LNCAP (cell line): Measurements from ENCODE around the gene FIBP.
A peak's percentile ranks its signal among the peaks of the same experiment; 100 is the strongest.

ENCODE experiments used
- CTCF ChIP-seq: fragments of 450-650 bp; IDR thresholded peaks from 2 replicates; pipeline ENCODE4 v1.5.1; 2017; ENCODE audit warnings: mild to moderate bottlenecking

The FIBP gene

GRCh38 chr11:65911682-65912568 is 23.7 kb upstream of the FIBP start:
- peak; percentile 43; the same call in 1 of the 2 replicates for TF ChIP-seq CTCF

GRCh38 chr11:65907878-65908277 is 19.6 kb upstream of the FIBP start:
- no peak for TF ChIP-seq CTCF

DNA sequence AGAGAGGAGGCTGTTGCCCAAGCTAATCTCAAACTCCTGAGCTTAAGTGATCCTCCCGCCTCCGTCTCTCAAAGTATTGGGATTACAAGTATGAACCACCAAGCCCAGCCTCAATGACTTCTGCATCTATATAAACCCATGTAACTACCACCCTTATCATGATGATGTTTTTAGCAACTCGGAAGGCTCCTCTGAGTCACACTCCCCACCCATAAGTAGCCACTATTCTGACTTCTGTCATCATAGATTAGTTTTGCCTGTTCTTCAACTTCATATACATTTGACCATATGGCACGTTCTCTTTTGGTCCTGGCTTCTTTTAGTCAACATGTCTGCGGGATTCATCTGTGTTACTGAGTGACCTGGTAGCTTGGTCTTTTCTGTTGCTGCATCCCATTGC is 18.3 kb upstream of the FIBP start:
- no peak for TF ChIP-seq CTCF

DNA sequence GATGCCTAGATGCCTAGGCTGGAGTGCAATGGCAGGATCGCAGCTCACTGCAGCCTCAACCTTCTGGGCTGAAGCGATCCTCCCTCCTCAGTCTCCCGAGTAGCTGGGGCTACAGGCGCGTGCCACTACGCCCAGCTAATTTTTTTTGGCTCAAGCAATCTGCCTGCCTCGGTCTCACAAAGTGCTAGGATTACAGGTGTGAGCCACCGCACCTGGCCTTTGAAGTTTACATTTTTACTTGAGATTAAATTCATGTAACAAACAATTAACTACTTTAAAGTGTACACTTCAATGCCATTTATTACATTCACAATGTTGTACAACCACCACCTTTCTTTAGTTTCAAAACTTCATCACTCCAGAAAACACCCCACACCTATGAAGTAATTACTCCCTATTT is 15.4 kb upstream of the FIBP start:
- TF ChIP-seq CTCF = no peak

- TF ChIP-seq CTCF = no peak
Observed at GRCh38 chr11:65903068-65903481, 14.8 kb upstream of the FIBP start.

DNA sequence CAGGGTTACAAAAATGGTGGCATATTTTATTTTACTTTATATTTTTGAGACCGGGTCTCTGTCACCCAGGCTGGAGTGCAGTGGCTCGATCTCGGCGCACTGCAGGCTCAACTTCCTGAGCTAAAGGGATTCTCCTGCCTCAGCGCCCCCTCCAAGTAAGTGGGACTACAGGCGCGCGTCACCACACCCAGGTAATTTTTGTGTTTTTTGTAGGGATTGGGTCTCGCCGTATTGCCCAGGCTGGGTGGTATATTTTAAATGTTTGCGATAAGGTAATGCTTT is 12.6 kb upstream of the FIBP start:
- TF ChIP-seq CTCF = no peak

DNA sequence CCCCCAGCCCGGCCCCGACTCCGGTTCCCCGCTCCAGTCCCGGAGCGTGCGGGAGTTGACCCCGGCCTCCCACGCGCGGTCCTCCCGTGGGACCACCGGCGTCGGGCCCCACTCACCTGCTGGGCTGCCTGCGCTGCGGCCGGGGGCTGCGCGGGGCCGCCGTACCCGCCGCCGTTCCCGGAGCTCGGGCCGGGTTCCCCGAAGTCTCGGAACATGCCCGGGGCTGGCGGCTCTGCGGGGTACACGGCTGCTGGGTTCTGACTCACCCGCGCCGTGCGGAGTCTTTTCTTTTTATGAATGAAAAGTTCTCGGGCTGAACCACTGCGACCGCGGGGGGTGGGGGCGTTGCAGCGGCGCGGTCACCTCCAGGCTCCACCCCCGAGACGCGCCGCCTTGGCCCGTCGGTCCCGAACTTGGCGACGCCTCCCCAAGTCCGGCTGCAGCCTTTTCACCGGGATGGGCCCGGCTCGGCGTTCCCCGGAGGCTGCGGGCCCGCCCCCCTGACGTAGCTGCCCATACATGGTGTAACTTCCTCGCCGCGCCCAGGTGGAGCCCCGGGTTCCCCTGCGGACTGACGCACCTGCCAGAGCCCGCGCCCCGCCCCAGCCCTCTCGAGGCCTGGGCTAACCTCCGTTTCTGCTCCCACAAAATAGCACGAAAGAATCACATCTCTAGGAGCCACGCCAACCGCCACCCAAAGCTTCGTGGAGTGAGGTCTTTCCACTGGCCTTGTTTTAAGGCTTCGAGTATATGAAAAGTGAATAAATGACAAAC is 12.0 kb upstream of the FIBP start, which contains the start of gene FOSL1:
Gene FOSL1 (minus strand): TSS at position 264 of the 774 bp plus-strand sequence. CDS start 49 bp downstream, at position 215.
- TF ChIP-seq CTCF = no peak
